Measurements from ENCODE around the gene CHN2.
A peak's percentile ranks its signal among the peaks of the same experiment; 100 is the strongest.

CHN2 gene

DNA sequence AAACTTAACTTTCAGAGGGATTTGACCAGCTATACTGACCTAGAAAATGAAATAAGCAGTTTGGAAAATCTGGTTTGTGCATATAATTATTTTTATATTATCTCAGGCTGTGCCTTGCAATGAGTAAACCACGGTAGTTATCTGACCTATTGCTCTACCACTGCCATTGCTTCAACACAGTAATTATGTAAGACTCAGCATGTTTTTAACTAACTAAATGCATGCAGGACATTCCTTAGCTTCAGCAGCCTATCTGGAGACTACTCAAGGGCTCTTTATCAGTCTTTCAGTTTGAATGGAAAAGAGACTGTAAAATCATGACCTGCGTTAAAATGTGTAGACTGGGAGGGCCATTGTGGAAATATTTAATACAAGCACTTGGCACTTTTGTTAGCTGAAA lies 22.5 kb downstream of the CHN2 start:
- no peak for DNase-seq

DNA sequence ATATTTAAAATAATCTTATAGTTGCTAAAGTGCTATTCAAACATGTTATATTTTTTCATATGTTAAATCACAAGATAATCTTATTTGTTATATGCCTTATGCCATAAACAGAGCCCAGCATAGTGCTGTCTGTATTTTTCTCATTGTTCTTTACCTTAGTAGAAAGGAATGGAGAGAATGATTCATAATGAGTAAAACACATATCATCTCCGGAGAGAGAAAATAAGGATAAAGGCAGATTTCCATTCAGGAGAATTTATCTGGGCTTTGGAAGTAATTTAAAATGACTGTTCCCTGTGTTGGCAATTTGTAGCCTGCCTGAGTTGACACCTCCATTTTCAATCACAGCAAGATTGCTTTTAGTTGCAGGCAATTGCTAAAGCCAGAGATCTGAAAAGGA lies 30.2 kb downstream of the CHN2 start:
- DNase-seq, result no peak

DNA sequence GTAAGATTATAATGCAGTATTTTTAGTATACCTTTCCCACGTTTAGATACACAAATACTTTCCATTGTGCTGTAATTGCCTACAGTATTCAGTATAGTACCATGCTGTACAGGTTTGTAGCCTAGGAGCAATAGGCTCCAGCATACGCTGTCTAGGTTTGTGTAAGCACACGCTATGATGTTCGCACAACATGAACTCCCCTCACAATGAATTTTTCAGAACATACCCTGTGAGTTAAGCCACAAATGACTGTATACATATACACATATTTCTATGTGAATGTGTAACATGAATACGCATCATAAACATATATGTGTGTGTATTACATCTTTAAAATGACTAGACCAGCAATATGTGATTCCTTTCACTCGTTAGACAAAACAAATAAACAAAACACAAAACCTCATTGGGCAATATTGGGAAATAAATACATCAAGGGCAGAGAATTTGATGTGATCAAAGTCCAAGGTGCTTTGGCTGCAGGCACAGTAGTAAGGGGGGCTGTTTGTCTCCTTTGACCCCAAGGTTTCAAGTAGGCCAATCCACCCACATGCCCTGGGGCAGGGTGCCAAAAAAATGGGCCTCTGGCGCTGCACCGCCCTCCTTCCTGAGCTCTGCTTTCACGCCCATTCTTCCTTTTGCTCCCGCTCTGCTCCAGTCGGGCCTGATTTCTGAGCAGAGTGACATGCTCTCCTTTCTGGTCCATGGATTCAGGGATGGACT lies 33.9 kb downstream of the CHN2 start:
- DNase-seq, result peak in 1 of 58 donors; percentile 8

DNA sequence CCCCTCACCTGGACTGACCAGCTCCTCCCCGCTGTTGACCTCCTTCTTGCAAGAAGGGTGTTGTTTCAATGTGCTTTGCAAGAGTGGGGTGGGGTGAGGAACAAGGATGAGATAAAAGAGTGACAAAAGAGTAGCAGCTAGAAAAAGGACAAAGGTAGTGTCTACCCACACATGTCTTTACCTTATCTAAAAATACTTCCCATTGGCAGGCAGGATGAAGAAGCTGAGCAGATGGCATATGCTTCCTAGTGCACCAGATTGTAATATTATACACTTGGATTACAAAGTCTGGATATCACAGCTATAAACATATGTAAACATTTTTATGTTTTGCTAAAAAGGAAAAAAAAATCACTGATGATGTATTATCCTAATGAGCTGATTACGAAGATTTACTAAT lies 34.5 kb downstream of the CHN2 start:
- DNase-seq, result no peak

DNA sequence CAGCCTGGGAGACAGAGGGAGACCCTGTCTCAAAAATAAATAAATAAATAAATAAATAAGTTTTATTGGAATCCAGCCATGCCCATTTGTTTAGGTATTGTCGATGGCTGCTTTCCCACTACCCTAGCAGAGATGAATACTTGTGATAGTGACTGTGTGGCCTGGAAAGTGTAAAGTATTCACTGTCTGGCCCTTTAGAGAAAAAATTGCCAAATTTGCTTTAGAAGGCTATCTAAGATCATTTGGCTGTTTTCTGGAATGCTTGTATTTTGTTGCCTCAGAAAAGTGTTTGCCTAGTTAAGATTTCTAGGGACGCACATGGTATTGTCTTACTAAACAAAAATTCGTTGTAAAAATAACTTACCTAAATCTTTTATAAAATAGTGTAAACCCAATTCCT lies 35.4 kb downstream of the CHN2 start:
- no peak for DNase-seq

DNA sequence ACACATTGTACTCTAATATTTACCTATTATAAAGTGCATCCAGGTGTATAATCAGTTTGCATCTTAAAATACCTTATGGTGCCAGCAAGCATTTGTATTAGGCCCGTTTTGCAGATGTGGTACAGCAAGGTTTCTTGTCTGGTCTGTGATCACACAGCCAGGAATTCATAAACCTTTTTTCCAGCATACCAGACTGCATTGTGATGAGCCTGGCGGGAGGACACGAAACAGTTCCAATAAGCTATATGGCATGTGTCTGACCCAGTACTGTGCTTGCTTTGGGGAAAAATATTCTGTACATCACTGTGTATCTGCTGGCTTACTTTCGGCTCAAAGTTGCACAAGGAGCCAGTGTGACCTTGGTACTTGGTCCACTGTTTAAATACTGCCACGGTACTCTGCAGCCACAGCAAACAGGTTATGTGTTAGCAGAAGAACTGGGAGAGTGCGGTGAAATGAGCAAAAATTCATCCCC lies 36.3 kb downstream of the CHN2 start:
- DNase-seq, result no peak

DNA sequence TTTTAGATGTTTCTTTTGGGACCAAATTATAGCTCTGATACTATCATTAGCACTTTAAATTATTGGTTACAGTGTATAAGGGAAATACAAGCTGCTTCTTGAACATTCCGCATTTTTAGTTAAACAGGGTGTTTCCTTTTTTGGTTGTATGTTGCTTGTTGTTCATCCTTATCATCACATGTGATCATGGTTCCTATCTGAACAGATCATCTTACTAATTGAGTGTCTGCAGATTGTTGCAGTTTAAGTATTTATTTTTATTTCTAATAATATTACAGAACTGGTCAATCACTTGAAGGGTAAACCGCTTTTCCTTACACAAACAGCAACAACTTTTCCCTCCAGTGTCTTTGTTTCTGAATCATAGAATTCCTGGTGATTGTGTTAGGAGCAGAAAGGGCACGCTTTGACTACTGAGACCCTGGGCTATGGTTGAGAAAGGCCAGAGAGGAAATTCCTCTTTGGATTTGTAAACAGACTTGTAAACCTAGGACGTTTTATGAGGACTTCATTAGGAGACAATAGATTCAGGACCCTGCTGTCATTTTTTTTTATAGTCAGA lies 37.2 kb downstream of the CHN2 start:
- DNase-seq, result no peak

DNA sequence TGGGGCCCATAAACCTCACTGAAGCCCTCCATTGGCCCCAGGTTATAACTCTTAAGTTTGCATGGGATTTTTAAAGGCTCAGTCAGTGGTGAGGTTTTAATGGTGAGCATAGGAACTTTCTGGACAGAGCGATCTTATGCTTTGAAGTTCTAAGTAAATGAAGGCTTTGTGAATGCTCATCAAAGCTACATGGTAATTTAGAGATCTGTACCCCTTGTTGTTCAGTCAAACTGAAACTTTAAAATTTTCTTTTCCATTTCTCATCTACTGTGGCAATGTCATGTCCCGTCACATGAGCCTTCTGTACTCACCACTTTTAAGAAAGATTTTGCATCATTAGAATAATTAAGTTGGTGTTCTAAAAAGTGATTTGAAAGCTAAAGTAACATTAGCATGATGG lies 39.9 kb downstream of the CHN2 start:
- DNase-seq, result no peak

DNA sequence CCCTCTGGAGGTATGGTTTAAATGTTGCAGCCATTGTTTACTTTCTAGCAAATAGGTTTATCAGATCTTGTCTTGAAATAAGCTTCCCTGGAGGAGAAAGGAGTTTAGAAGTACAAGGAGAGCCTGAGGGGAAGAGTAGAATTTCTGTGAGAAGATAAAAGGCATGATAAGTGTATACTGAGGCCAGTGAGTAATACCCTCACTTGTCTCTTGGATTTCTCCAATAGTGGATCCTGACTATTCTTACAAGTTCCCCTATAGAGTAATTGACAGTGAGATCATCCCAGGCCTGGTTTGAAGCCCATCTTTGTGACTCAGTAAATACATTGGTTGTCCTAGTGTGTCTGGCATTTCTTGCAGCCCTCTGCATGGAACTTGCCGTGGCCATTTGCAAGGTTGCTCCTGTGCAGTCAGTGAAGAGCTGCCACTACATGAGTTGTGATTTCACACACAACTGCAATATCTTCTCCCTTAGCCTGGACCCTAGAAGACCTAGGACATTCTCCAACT lies 41.6 kb downstream of the CHN2 start:
- DNase-seq, result no peak

DNA sequence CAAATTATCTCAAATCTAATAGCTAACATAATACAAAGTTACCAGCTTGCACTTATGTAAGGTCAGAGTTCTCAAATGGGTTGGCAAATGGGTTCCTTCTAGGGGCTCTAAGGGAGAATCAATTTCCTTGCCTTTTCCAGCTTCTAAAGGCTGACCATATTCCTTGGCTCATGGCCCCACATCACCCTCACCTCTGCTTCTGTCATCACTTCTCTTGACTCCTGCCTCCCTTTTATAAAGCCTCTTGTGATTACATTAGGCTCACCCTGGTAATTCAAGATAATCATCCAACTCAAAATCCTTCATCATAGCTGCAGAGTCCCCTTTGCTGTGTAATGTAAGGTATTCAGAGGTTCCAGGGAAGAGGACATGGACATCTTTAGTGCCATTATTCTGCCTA lies 42.1 kb downstream of the CHN2 start:
- DNase-seq, result no peak

DNA sequence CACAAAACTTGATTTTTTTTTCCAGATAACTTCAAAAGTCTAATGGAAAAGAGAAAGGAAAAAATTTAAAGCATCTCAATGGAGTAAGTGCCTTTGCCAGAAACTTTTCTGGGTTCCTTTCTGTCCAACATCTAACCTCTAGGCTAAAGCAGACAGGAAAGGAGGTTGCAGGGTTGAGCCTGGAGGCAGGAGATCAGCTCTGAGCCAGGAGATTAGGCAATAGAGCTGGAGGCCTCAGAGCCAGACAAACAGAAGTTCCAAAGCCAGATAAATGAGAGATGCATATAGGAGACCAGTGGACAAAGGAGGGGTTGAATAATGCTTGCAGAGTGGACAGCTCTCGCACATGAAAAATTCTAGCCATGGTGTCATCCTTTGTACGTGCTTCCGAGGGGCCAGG lies 42.9 kb downstream of the CHN2 start:
- no peak for DNase-seq

DNA sequence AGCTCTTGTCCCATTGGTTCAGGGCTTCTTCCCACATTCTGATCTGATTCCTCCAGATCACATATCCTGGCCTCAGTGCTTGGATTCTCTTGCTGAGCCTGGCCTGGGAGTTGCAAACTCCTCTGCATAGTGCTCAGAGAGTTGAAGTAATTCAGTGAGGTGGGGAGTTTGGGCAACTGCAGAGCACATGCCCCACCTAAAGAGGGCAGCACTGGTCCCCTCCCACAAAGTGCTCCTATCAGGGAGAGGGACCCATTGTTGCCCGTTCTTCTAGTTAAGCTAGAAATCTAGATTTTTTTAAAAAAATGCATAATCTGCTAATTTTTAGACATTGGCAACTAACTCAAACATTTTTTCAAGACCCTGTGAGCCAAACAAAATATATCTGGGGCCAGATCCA lies 45.1 kb downstream of the CHN2 start:
- no peak for DNase-seq

DNA sequence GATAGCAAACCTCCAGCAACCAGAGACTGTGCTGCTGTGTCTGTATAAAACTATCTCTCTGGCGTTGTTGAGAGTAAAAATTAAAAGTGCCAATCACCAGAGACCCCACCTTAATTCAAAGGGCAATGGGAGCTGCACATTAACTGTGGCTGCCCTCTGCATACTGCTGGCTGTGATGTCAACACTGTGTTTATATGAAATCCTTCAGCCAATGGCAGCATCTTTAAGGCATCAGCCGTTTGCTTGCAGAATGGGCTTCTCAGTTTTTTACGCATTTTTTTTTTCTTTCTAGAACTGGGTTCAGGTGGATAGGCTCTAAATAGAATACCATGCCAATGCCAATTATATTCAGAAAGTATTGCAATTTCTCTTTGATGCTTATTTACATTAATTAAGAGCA lies 47.7 kb downstream of the CHN2 start:
- DNase-seq, result no peak

DNA sequence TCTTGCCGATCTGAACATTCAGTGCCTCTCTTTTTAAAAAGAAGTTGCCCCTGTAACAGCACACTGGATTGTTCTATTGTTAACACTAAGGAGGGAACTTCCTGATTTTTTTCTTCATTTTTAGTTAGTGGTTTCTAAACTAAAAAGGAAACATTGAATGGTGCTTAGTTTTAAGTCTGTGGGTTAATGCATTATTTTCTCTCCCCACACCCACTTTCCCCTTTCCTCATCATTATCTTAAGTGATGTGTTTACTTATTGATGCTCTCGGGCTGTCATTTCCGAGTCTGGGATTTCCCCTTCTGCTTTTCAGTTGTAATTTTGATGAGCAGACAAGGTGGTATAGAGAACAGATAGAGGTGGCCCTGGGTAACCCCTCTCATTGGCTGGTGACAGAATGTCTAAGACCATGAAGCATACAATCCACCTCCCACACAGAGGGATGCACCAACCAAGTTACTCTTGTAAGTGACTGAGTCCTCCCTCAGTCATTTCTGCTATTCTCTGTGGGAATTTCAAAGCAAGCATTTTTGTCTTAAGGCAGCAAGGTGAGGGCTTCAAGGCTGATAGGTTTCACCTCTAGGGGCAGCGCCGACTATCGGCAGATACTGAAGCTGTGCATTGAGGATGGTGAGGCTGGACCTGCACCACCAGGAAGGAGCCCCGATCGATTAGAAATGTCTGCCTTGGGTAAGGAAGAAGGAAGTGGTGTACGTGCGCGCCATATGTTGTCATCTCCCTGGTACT lies 49.5 kb downstream of the CHN2 start:
- no peak for DNase-seq

DNA sequence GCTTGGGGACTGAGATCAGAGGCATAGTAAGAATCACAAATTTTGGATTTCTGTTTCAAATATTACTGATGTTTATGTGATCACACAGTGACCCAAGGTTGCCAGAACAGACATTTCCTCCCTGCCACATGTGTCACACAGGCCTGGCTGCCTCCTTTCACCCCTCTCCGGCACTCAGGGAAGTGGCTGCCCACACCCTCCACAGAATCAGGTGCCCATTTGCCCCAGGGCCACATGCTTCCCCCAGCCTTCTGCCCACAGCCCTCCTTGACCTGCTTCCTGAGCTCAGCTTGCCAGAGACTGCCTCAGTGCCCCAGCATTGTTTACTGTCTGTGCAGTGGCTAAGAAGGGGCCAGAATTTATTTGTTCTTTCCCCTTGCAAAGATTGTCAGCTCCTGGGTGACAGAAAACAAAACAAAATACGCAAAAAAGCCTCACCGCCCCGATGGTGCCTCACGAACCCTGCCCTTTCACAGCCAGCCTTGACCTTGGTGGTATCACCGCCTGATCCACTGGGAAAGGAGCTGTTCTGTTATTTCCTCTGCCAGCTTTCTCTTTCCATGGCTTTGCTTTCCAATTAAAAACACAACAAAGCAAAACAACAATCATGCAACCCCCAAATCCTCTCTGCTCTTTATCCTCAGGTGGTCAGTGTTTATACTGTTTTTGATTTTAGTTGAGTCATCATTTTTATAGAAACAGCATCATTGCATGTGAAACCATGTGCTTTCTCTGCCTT lies 52.8 kb downstream of the CHN2 start:
- DNase-seq, result no peak

DNA sequence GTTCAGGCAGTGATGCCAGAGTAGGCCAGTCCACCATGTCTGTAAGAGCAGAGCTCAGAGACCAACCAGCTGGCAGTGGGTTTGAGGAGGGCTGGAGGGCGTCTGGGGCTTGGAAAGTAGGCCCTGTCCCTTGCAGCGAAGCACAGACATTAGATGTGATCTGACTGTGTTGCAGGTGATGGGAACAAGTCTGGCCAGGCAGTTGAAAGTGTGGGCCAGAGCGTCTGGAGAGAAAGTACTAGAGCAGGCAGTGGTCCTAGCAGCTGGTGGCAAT lies 53.3 kb downstream of the CHN2 start:
- no peak for DNase-seq

DNA sequence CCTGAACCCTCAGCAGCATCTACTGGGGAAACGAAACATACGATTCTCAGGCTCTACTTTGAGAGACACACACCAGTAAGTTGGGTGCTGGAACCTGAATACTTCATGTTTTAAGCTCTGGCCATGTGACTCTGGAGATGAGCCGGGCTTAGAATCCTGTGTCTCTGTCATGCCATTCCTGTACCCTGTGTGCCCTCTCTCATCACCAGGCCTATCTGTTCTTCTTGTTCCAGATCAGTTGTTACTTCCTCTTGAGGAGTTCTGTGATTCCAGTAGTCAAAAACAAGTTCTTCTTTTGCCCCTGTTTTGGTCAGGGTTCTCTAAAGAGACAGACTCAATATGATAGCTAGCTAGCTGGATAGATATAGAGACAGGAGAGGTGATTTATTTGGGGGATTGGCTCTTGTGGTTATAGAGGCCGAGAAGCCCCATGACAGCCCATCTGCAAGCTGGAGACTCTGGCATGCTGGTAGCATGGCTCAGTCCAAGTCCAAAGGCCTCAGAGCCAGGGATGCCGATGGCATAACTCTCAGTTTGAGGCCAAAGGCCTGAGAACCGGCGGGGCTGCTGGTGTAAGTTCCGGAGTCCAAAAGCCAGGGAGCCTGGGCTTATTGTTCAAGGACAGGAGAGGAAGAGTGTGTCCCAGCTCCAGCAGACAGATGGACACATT lies 54.3 kb downstream of the CHN2 start:
- DNase-seq, result no peak

DNA sequence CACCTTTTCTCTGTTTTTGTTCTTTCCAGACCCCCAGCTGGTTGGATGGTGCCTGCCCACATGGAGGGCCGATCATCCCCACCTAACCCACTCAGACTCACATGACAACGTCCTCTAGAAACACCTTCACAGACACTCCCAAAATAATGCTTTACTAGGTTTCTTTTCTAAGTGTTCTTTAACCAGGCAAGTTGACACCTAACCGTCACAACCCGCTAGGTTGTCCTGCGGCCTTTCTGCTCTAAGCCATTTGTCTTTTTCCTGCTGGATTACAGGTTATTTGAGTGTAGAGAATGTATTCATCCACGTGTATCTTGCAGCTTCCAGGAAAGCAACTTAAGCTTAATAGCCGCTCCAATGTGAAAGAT lies 54.8 kb downstream of the CHN2 start:
- DNase-seq, result no peak

DNA sequence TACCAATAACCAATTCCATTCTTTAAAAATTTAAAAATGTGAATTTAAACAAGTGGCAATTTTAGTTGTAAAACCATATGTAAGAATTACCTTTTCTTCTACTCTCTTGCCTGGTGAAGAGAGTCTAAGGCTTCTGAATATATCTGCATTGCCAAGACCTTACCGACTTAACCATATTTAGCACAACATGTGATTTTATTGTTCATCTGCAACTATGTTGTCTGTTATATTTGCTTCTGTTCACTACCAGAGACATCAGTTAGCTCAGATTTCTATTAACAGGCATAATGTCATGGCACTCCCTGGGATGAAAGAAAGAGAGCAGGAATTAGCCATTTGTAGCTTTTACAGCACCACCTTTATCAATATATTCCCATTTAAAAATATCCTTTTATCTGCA lies 55.3 kb downstream of the CHN2 start:
- DNase-seq, result no peak

DNA sequence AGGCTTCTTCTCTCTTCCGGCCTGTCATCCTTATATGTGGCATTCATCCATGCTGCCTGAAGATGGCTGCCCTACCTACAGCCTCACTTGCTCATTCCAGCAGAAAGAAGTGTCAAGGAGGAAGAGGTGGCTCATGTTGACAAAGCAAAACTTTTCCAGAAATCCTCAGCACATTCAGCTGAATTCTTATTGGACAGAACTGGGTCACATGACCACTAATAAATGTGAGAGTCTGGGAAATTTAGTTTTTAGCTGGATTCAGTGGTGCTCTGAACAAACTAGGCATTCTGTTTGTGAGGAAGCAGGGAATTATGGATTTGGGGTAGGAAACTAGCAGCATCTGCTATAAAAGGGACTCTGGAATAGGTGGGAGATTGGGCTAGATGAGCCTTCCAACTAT lies 58.6 kb downstream of the CHN2 start:
- no peak for DNase-seq

DNA sequence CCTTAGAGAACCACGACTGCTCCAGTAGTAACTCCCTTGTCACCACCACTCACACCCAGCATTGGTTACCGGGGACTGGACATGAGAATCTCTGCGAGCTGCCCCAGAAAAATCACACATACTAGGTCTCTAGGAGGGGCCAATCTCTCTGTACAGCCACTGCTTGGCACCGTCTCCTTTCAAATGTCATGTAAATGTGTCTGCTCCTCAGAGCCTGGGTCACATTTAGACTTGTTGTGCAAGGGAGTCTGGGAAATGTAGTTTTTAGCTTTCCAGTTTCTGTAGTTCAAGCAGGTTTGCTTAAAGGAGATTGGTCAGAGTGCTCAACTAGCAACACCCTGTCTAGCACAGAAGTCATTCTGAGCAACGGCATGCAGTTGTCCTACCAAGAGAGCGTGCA lies 60.0 kb downstream of the CHN2 start:
- no peak for DNase-seq
